Articular chondrocyte of knee joint (primary cell): ENCODE data around the gene SGO2. TPM values are rescaled to one million over a fixed set of nuclear protein-coding genes. Genes with fewer than 3 reads are reported as not detected.

Experiments used
- total RNA-seq: library from RNA; depleted of rRNA; stranded (reverse); fragments of >200 nt; gene quantifications from 2 replicates; pipeline ENCODE4 v1.2.3, GENCODE V29; 2012

SGO2 gene
- total RNA-seq: 11.8 and 12.2 TPM in 2 replicates

DNA sequence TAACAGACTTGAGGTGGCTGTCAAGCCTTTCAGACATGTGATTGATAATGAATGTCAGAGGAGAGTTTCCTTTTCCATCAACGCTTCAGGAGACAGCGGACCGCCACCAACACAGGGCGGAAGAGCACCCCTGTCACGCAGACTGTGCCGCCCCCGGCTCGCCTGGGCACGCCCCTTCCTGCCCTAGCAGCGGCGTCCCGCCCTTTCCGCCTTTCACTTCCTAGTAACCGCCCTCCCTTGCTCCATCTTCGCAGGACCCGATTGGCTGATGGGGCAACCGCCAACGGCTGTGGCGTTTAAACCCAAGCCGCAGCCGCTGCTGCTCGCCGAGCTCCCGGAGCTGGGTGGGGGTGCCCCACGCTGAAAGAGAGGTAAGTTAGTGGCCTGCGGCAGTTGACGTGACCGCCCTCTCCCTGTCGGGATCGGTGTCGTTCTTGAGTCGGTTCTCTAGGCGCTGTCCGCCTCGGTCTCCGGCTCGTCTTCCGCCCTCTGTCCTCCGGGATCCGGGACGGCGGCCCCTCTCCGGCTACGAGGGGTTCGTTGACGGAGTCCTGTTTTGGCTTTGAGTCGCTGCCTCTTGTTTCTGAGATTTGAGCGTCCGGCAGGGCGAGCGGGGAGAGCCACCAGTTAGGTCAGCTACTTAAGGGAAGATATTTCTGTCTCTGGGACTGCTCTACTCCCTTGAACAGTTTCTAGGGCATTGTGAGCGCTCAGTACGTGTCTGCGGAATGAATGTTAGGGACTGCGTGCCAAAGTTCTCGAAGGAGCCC lies at the start of gene SGO2:
SGO2 (plus strand) TSS at position 326 of the 770 bp plus-strand sequence. CDS start 6,769 bp downstream, outside the sequence.

GRCh38 chr2:200509612-200510433 lies 16.2 kb upstream of the SGO2 start, which contains the start of gene KCTD18:
Gene KCTD18 (minus strand): TSS chr2:200510068. CDS start chr2:200507016, 3,052 bp downstream.

GRCh38 chr2:200585730-200586643 lies 60.0 kb downstream of the SGO2 start, which contains the start of gene AOX1:
Gene AOX1 (plus strand): TSS chr2:200586014. CDS start chr2:200586109, 95 bp downstream.

Other genes starting within 250 kb of the SGO2 start
- gene SPATS2L, start 219.5 kb upstream of the SGO2 start, total RNA-seq: 68.4 and 70.8 TPM in 2 replicates
- 27.8 and 31.2 TPM in 2 replicates for gene KCTD18, start 16.1 kb upstream of the SGO2 start, total RNA-seq
- gene AOX1, start 59.8 kb downstream of the SGO2 start, total RNA-seq: 90.5 and 162 TPM in 2 replicates